Superior temporal gyrus (tissue), 1 donor: Measurements from ENCODE around the gene STEAP1.
"Not testable (repeated sequence)": the region's sequence is repeated elsewhere in the genome, so short reads cannot be mapped to it uniquely, and the experiment has no call there.

Source experiments
- DNase-seq: peaks from one replicate; pipeline ENCODE4 v3.0.0-alpha.2; 2016; ENCODE audit errors: extremely low spot score

Gene STEAP1

DNA sequence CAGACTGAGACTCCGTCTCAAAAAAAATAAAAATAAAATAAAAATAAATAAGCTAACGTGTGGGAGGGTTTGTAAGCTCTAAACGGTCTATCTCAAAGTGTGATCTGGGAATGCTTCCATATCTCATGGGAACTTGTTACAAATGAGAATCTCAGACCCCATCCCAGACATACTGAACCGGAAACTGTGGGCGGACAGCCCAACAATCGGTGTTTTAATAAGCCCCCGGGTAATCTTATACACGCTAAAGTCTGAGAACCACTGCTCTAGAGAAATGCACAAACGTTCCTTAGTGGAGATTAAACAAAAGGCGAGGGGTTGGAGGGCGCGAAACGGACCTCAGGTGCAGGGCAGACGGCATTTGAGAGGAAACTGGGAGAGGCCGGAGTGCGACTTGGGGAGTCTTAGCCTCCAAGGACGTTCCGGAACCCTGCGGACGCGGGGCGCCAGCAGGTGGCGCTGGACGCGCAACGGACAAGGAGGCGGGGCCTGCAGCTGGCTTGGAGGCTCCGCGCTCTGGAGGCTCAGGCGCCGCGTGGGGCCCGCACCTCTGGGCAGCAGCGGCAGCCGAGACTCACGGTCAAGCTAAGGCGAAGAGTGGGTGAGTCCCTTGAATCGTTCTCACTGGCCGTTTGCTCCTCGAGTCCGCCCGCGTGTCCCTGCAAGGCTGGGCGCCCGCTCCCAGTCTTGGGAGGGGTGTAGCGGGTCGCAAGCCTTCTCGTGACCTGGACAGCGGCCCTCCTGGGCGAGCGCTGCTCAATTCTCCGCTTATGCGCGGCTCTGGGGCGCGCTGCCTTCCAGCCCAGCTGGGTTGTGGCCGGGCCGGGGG is at the start of gene STEAP1:
TSS of gene STEAP1 (plus strand) at position 527 of the 829 bp plus-strand sequence. CDS start 5,320 bp downstream, outside the sequence.
- peak; percentile 85 for DNase-seq

- DNase-seq, result not testable (repeated sequence)
Measured at GRCh38 chr7:90114972-90115371, 39.3 kb upstream of the STEAP1 start.

DNA sequence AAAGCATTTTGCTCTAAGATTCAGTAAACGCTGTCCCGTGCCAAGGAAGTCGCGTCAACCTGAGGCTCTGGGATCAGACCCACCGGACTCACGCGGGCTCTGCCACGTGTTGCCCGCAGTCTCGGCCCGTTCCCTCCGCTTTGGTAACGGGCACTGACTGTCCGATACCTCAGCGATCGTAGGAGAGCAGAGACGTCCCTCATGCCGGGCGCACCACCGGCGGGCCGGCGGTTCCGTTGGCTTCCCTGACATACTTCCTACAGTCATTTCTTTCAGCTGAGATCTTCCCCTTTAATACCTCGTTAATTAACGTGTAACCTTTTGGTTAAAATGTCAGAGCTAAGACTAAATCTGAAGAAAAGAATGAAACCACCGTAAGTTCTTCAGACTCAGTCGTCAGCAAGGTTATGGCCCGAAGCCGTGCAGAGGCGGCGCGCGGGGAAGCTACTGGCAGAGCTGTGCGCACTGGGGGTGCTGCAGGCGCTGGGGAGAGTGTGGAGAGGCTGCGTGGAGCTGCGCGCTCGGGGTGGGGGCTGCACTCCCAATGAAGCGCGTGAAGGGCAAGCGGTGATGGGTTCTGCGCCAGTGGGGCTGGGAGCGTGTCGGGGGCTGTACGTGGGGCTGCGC is 35.6 kb upstream of the STEAP1 start:
- DNase-seq, result peak; percentile 21

GRCh38 chr7:90119178-90119971 is 34.9 kb upstream of the STEAP1 start:
- peak; percentile 60 for DNase-seq

DNA sequence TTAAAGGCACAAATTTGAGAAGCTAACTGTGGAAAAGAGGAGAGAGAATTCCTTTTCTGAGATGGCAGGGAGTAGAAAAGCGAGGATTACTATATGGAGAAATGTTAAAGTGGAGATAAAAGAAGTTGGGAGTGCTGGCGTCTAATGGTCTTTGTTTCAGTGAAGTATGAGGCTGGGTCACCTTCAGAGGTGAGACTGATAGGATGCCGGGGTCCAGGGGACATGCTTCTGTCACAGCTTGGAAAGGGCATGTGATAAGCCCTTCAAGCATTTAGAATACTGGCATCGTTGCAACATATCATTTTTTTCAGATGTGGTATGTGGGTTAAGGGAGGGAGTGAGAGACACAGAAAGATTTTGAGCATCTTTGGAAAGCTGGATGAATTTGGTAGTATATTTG is 34.1 kb upstream of the STEAP1 start:
- DNase-seq, result not testable (repeated sequence)

DNA sequence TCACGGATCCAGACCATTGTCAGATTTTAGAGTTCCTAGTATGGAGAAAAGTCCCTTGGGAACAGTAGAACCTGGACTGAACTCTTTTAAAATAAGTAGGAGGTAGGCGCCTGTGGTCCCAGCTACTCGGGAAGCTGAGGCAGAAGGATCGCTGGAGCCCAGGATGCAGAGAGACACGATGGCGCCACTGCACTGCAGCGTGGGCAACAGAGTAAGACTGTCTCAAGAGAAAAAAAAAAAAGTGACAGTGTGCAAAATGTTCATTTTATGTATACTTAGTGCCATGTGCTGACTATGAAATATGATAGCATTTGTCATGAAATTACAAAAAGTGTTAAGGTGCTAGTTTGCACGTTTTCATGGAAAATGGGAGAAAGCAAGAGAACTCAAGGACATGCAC is 22.5 kb upstream of the STEAP1 start:
- DNase-seq, result not testable (repeated sequence)

GRCh38 chr7:90147079-90147960 is 6.9 kb upstream of the STEAP1 start:
- DNase-seq, result not testable (repeated sequence)

GRCh38 chr7:90149428-90149827 is 4.8 kb upstream of the STEAP1 start:
- DNase-seq, result not testable (repeated sequence)

- not testable (repeated sequence) for DNase-seq
Measured at GRCh38 chr7:90151884-90152283, 2.4 kb upstream of the STEAP1 start.

- DNase-seq, result peak; percentile 68
Measured at GRCh38 chr7:90152642-90153253, 1.5 kb upstream of the STEAP1 start.

- no peak for DNase-seq
Measured at GRCh38 chr7:90155206-90155605, 937 bp downstream of the STEAP1 start.

DNA sequence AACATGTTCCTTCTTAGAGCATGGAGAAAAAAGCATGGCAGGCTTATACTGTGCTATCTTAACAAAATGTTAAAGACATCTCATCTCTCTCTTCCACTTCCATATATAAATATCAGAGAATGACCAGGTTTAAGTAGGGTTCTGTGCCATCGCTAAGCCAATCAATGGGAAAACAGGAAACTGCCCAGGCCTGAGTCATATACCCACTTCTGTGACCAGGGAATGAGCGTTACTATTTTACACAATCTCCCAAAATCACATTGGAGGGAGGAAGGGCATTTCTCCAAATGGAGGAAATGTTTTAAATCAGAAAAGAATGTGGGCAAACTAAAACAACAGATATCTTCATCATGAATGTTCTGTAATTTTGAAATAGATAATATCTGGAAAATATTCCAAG is 3.1 kb downstream of the STEAP1 start:
- not testable (repeated sequence) for DNase-seq

DNA sequence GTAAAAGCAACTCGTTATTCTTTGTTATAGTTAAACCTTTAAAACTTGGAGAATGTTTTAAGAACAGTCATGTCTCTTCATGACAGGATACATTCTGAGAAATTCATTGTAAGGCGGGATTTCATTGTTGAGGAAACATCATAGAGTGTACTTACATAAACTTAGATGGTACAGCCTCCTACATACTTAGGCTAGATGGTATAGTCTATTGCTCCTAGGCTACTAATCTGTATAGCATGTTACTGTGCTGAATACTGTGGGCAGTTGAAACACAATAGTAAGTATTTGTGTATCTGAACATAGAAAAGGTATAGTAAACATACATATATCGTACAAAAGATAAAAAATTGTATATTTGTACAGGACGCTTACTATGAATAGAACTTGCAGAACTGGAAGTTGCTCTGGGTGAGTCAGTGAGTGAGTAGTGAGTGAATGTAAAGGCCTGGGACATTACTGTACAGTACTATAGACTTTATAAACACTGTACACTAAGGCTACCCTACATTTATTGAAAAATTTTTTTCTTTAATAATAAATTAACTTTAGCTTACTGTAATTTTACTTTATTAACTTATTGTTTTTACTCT is 3.6 kb downstream of the STEAP1 start:
- DNase-seq, result not testable (repeated sequence)

- DNase-seq, result no peak
Measured at GRCh38 chr7:90163534-90163933, 9.3 kb downstream of the STEAP1 start.

GRCh38 chr7:90165724-90166123 is 11.5 kb downstream of the STEAP1 start:
- no peak for DNase-seq

DNA sequence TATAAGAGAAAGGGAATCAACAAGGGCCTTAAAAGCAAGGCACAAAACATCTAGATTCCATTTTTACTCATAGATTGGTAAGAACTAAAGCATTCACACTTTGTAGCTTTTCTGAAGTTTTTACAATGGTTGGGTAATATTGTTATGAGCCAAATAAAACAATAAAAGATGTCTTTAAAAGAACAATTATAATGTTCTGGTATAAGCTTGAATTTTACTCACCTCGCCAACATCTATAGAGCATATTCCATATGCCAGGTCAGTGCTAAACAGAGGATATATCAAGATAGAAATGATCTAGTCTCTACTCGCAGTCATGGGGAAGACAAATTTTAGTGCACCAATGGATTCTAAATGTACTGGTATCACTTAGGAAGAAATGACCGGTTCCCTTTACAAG is 11.9 kb downstream of the STEAP1 start:
- no peak for DNase-seq

DNA sequence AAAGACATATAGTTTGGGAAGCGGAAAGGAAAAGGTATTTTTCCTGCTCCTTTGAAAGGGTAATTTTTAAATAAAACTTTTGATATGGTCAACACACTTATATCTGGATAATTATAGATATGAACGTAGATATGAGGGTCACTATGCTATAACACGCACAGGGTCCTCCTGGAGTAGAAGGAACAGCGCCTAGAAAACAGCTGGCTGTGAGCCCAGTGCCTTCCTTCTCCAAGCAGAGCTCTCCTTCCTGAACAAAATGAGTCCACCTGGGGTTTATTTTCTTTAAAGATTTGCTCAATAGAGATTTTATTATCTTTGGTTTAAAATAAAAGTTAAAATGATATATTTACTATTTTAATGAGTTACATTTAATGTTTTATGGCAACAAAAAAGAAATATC is 13.1 kb downstream of the STEAP1 start:
- no peak for DNase-seq

DNA sequence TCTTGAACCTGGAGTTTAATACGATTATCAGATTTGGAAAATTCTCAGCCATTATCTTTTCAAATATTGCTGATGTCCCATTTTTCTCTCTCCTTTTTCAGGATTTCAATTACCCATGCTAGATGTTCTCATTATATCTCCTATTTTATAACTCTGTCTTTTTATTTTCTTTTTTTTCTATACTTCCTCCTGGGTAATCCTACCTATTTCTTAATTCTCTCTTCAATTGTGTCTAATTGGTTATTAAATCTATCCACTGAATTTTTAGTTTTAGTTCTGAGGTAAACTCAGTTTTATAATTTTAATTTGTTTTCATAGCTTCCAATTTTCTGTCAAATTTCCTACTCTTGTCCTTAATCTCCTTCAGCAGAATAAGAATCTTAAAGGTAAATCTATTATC is 15.6 kb downstream of the STEAP1 start:
- no peak for DNase-seq

GRCh38 chr7:90172121-90172520 is 17.9 kb downstream of the STEAP1 start:
- DNase-seq, result no peak

GRCh38 chr7:90172624-90173023 is 18.4 kb downstream of the STEAP1 start:
- no peak for DNase-seq
